Measurements from ENCODE around the gene MRPS27. TPM values are rescaled to one million over a fixed set of nuclear protein-coding genes. Genes with fewer than 3 reads are reported as not detected.
A peak's percentile ranks its signal among the peaks of the same experiment; 100 is the strongest.

The MRPS27 gene
- total and polyA plus RNA-seq, 9 of the 15 experiments (the other 6 are each of a cell fraction or from before 2014, with no cell fraction given), result 73.6 to 144 (median 106) TPM

- no peak for TF ChIP-seq ZNF407 (IDR thresholded peaks at IDR 0.05; ENCODE audit: low read depth)
- TF ChIP-seq ZNF184 (CRISPR knock-in tag; IDR thresholded peaks at IDR 0.05), result no peak
- TF ChIP-seq, protein P1, sequence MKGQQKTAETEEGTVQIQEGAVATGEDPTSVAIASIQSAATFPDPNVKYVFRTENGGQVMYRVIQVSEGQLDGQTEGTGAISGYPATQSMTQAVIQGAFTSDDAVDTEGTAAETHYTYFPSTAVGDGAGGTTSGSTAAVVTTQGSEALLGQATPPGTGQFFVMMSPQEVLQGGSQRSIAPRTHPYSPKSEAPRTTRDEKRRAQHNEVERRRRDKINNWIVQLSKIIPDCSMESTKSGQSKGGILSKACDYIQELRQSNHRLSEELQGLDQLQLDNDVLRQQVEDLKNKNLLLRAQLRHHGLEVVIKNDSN (CRISPR knock-in tag; IDR thresholded peaks at IDR 0.05), result no peak
- TF ChIP-seq, protein P2, sequence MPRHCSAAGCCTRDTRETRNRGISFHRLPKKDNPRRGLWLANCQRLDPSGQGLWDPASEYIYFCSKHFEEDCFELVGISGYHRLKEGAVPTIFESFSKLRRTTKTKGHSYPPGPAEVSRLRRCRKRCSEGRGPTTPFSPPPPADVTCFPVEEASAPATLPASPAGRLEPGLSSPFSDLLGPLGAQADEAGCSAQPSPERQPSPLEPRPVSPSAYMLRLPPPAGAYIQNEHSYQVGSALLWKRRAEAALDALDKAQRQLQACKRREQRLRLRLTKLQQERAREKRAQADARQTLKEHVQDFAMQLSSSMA (CRISPR knock-in tag; IDR thresholded peaks at IDR 0.05), result 0 out of 2 replicates have a peak, but pooled peaks have one; percentile 58
- TF ChIP-seq NCOA6 (IDR thresholded peaks at IDR 0.05), result no peak
- no peak for TF ChIP-seq CHCHD3 (CRISPR knock-in tag; IDR thresholded peaks at IDR 0.05)
- TF ChIP-seq ETV5 (CRISPR knock-in tag; IDR thresholded peaks at IDR 0.05; ENCODE audit: low read depth), result no peak
- TF ChIP-seq ZNF212 (CRISPR knock-in tag; IDR thresholded peaks at IDR 0.05), result 0 out of 2 replicates have a peak, but pooled peaks have one; percentile 4
- TF ChIP-seq, protein P3, sequence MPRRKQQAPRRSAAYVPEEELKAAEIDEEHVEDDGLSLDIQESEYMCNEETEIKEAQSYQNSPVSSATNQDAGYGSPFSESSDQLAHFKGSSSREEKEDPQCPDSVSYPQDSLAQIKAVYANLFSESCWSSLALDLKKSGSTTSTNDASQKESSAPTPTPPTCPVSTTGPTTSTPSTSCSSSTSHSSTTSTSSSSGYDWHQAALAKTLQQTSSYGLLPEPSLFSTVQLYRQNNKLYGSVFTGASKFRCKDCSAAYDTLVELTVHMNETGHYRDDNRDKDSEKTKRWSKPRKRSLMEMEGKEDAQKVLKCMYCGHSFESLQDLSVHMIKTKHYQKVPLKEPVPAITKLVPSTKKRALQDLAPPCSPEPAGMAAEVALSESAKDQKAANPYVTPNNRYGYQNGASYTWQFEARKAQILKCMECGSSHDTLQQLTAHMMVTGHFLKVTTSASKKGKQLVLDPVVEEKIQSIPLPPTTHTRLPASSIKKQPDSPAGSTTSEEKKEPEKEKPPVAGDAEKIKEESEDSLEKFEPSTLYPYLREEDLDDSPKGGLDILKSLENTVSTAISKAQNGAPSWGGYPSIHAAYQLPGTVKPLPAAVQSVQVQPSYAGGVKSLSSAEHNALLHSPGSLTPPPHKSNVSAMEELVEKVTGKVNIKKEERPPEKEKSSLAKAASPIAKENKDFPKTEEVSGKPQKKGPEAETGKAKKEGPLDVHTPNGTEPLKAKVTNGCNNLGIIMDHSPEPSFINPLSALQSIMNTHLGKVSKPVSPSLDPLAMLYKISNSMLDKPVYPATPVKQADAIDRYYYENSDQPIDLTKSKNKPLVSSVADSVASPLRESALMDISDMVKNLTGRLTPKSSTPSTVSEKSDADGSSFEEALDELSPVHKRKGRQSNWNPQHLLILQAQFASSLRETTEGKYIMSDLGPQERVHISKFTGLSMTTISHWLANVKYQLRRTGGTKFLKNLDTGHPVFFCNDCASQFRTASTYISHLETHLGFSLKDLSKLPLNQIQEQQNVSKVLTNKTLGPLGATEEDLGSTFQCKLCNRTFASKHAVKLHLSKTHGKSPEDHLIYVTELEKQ (CRISPR knock-in tag; IDR thresholded peaks at IDR 0.05), result no peak
- peak in 1 of 2 experiments; percentile 82; a peak in 2 of 4 replicates for TF ChIP-seq TEAD1 (CRISPR knock-in tag; IDR thresholded peaks at IDR 0.05)
- TF ChIP-seq DIDO1 (tag; IDR thresholded peaks at IDR 0.05; ENCODE audit: low read depth), result no peak
Observed at GRCh38 chr5:72281764-72282499, 38.1 kb downstream of the MRPS27 start (continued).
